CD1c-positive myeloid dendritic cell (primary cell): Measurements from ENCODE around the gene PRKG2.

Experiments
- DNase-seq: peaks from one replicate; pipeline ENCODE4 v3.0.0-alpha.2; 2016; ENCODE audit errors: extremely low spot score

The PRKG2 gene

DNA sequence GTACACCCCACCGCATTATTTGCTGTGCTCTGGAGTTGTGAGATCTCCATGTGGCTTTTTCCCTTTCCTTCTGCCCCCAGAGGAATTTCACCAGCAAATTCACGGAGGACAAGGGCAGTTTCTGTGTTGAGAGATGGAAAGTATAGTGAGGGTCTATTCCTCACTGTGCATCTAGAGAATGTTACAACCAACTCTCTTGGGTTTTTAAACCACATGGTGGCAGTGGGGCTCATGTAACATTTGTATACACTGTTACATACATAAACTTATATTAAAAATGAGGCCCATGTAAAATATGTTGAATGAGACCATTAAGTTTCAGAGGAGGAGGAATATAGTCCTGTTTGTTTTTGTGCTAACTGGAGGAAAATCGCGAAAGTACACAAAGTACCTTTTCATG lies 909 bp upstream of the PRKG2 start:
- DNase-seq: no peak

DNA sequence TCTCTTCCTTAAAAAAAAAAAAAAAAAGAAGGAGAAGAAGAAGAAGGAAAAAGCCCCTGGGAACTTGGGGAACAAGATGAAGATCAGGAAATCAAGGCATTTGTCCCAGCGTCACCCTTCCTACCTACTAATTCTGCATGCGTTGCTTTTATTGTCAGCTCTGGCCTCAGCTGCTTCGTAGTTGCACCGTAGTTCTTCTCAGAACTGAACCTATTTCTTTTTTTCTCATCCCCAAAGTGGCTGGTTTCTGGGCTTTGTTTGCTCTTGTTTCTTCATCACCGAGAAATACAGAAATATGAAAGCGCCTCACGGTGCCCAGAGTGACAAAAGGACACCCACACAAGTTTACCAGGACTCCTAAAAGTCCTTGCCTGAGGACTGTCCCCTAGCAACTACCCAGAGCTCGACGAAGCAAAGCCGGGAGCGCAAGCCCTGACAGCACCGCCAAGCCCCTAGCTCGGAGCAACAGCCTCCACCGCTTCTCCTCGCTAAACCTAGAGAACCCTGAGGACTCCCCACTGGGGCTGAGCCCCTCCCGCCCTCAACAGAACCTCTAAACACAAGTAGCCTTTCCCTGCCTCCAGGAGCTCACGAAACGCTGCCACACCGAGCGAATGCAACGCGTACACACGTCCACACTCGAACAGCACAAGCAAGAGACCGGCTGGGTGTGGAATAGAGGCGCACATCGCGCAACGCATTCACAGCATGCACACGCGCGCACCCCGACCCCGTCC lies 710 bp downstream of the PRKG2 start:
- no peak for DNase-seq

DNA sequence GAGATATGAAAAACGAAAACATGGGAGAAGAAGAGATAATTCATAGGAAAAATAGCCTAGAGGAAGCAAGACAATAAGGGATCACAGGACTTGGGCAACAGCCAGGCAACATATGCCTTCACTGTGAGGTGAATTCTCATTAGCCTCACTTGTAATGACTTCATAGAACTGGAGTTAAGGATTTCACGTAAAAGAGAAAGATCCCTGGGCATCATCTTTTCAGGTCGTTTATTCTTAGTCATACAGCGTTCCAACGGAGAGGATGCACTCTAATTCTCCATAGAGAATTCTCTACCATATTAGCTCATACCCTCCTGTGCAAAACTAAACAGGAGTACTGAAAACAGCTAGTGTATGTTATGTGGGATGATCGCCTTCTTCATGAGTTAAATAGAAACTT lies 1.4 kb downstream of the PRKG2 start:
- no peak for DNase-seq

DNA sequence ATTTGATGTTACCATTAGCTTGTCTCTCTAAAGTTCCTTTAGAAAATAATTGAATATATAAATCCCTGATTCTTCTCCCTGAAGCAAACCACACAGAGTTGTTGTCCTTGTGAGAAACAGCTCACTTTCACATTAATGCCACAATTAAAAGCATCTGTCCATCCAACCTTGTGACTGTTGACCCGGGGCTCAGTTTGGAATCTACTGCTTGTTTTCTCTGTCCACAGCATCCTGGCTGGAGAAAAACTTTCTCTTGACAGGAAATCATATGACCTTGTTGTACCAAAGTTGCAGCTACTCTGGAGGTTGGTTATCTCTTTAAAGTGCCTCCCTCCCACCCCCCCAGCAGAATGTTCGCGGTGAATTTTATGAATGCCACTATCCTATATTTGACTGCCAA lies 3.1 kb downstream of the PRKG2 start:
- DNase-seq: no peak

DNA sequence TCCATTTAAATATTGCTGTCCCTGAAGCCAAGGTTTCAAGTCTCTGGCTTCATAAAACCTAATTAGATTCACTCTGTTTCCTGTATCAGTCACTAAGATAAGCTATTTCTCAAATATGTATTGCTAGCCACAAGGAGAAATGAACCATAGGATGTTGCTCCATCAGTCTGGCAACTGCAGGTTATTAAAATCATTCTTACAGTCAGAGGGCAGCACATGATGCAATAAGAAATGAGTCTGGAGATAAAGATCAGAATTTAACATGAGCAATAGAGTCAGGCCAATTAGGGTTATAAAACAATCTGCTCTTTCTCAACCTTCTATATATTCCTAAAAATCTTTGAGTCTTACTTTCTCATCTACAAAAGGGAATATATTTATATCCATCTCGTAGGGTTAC lies 7.2 kb downstream of the PRKG2 start:
- no peak for DNase-seq

DNA sequence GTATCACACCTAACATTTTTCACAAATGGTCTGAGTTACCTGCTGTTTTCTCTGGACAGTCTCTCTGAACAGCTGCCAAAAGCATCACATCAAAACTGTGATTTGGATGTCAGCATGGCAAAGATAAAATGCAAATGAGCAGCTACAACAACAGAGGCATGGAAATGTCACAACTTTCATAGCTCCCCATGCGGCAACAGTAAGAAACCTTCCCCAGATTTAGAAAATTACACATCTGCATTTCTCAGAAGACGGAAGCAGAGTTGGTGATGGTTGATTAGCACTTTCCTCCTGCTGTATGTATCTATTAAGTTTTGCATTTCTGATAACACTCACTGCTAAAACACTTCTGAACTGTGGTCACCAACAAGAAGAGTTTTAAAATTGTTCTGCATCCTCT lies 9.7 kb downstream of the PRKG2 start:
- DNase-seq: no peak

DNA sequence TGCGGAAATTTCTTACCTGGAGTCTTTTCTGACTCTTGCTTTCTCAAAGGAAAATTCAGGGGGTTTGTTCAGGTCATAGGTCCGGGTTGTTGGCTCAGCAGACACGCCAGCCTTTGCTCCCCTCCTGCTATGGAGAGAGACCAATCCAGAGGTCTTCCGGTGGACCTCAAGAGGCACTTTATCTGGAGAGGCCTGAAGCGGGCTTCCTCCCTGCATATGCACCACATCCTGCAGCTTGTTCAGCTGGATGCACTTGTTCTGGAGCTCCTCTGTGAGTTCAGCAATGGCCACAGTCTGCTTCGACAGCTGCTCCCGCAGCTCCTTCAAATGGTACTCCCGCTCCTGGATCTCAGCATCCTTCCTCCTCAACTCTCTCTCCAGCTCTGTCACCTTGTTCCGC lies 10.5 kb downstream of the PRKG2 start:
- DNase-seq: no peak

DNA sequence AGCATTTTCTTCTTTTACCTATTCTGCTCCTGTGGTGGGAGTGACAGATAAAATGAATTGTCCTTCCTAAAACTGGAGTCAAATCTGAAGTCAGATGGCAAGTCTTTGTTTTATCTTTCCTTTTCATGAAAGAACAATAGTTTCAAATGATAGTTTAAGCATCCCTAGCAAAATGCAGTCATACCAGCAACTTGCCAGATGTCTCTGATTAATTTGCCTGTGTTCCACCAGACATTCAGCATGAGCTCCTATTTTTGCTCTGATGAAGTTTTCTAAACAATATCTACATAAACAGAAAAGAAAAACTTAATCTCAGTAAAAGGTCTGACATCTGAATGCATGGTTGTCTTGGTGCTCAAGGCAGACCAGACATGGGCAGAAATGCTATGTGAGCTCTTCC lies 15.2 kb downstream of the PRKG2 start:
- no peak for DNase-seq

DNA sequence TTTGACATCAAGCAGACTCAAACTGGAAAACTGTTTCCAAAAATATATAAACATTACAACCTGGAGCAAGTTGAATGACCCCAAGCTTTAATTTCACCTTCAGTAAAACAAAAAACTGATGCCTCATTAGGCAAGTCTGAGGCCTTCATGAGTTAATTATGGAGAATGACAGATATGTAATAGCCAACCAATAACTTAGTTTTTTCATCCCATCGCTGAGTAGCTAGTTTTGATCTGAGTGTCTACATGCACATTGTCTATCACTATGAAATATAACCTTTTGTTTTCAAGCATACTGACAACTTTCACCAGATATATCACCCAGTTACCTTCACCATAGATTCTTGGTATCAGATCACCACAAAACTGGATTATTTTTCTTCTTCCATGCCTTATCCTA lies 16.4 kb downstream of the PRKG2 start:
- no peak for DNase-seq

DNA sequence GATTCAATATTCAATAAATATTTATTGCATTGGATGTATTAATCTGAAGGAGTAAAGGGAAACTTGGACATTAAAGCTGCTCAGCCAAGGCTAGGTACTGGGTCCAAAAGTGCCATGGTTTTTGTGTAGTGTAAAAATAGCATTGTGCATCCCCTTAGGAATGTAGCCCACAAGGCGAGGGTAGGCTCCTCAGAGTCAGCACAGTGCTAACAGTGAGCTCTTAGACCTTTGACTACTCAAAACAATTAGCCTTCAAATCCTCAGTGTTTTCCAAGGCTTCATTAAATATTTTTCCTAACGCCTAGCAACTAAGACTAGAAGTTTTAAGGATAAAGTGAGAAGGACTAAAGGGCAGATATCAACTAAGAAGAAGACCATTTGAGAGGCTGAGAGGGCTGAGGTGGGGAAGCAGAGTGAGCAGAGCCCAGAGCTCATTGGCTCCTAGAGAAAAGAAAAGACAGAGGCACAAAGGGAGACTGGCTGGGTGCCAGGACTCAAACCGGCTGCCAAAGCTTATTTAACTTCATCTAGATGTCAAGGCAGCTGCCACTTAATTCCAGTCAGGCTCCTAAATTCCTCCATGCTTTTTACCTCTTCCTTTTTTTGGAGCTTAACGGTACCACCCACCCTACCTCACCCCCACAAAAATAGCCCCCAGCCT lies 17.0 kb downstream of the PRKG2 start:
- DNase-seq: no peak

DNA sequence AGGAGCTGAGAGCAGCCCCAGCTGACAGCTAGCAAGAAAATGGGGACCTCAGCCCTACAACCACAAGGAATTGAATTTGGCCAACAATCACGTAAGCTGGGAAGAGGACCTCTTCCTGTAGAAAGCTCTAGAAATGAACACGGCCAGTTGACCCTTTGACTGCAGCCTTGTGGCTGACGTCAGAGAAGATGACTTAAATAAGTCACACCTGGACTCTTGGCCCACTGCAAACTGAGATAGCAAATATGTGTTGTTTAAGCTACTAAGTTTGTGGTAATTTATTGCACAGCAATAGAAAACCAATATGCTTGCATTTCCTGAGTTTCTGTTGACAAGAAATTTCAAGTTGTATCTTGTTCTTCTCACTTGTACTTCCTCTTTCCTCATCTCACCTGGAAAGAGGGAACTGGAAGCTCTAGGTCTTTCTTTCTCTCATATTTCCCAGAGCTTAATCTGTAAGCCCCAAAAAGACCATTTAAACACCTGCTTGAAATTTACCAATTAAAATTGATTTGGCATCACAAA lies 18.8 kb downstream of the PRKG2 start:
- DNase-seq: no peak

DNA sequence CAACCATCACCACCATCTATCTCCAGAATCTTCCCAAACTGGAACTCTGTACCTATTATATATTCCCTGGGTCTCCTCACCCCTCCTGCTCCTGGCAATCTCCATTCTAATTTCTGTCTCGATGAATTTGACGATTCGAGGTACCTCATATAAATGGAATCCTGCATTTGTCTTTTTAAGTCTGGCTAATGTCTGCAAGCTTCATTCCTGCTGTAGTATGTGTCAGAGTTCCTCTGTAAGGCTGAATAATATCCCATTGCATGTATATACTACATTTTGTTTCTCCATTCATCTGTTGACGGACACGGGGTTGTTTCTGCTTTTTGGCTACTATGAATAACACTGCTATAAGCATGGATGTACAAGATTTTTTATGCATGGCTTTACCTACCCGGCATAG lies 19.5 kb downstream of the PRKG2 start:
- no peak for DNase-seq

DNA sequence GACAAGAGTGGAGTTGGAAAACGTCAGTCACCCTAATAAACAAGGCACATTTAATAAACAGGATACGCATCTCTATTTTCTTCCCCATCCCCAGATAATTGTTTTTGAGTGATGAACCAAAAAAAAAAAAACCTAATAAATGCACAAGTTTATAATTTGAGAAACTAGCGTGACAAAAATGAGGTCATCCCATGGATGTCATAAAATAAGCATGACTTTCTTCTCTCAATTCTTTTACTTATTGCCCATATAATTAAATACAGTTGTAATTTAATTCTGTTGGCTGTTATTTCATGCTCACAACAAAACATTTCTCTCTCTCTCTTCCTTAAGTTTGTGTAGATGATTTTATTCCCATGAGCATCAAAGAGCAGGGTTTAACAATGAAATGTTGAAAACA lies 20.7 kb downstream of the PRKG2 start:
- no peak for DNase-seq

DNA sequence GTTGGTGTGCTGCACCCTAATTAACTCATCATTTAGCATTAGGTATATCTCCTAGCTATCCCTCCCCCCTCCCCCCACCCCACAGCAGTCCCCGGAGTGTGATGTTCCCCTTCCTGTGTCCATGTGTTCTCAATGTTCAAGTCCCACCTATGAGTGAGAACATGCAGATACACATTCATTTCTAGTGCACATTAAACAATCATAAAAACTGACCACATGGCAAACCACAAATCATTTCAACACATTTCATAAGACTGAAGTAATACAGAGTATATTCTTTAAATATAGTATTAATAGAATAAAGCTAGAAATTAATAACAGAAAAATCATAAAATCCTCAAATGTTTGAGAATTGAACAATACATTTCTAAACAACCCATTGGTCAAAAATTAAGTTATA lies 34.1 kb downstream of the PRKG2 start:
- no peak for DNase-seq

DNA sequence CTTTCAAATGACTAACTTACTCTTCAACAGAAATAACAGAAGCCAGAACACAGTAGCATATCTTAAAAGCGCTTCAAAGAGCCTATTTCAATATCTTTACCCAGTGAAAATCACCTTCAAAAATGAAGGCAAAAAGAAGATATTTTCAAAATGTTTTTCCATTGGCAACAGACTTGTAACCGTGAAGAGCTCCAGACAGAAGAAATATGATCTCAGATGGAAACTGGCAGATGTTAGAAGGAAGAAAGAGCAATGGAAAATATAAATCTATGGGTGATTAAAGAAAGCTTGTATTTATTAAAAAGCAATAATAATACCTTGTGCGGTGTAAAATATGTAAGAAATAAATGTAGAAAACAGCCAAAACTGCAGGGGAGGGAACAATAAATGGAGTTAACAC lies 35.7 kb downstream of the PRKG2 start:
- no peak for DNase-seq

DNA sequence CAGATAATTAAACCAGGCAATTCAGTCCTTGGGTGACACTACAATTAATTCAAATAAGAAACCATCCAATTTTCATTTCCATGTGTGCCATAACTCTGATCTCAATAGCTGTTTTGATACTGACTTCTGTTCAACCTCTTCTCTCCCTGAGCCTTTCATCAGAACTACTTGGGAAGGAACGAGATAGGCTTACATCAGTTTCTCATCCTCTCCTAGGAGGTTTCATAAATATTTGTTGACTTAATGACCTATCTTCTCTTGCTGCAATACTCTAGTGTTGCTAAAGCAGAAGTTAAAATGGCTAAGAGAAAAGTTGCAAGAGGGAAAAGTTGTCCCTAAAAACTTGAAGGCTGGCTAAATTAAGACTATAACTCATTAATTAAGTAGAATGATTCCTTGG lies 41.8 kb downstream of the PRKG2 start:
- no peak for DNase-seq

DNA sequence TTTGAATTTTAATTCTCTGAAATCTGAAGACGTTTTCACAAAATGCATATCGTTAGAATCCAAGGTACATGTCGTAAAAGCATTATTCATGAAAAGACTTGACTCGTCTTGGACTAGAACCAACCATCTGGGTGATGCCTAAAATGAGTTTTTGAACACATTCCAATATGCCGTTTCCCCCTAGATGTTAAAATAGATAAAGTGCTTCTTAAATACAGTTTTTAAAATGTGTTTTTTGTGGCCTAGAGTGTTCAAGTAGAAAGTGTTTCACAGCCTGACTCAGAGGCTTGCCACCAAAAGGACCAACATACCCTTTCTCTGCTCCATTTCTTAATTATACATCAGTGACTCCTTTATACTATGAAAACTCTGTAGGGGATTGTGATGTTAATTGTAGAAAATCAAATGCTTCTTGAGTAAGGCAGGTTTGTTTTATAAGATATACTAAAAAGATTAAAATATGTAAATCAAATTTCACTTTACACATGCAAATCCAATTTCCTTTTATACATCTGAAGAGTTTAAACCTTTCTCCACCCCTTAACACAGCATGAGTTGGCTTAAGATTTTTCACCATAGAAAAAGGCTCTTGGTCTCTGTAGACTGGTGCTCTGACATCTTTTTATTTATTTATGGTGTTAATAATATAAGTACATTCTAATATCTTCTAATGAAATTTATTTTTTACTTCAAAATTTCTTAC lies 48.4 kb downstream of the PRKG2 start:
- no peak for DNase-seq

DNA sequence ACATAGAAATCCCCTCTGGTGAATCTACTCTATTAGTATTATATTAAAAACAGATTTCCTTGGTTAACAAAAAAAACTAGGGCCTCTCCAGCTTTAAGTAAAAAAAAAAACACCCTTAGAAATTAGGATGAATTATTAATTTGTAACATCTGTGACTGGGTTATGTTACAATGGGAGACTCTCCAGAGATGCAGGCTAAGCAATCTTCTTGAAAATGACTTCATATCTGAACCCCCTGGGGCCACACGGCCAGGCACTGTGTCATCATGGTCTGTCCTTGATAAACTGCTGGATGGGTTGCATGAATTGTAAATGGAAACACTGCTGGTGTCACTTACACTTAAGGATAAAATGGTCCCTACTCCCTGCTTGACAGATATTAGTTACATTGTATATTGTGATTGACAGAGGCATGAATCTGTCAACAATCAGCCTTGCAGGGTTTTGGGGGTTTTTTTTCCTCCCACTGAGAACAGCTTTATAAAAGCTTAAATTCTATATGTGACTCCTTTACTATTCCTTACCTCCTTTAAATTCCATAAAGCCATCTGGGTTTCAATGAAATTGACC lies 49.1 kb downstream of the PRKG2 start:
- no peak for DNase-seq

DNA sequence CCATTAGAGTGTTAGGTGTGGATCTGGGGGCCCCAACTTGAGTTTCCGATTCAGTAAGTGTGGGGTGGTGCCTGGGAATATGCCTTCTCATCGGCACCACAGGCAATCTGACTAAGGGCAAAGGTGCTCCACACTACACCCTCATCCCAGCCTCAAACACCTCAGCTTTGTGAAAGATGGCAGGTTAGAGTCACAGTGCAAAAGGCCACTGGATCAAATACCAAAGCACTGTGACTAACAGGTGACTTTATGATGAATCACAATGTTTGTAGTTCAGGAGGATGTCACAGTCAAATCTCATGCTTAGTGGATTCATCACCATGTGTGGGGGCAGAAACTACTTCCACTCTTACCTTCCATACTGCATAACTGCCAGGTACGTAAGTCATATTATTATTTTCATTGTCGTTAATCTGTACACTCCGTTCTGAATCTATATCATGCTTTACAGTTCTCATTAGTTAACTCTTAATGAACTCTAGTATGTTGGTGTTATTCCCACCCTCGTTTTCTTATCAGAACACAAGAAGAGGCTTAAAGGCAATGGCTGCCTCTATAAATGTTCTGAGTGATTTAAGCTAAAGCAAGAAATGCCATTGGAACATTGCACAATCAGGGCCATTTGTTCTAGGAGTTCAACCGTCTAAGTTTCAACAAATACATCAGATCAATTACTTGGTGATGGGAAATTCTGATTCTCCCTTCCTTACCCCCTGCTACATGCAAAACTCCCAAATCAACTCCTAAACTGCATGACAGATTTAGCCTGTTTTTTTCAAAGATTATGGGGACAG lies 50.2 kb downstream of the PRKG2 start:
- no peak for DNase-seq

DNA sequence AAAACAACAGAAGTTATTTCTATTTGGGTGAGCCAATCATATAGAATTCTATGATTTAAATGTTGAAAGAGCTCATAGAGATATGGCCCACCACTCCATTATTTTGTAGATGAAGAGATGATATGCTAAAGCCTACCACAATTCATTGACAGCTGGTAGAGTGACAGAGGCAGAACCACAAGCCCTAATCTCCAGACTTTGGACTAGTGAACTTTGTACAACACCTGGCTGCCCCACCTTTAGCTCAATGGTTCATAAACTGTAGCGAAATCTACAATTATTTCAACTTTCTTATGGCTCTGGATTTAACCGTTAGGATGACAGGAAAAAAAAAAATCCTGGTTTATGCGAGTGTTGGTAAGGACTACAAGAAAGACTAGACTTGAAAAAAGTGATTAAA lies 50.9 kb downstream of the PRKG2 start:
- DNase-seq: no peak

DNA sequence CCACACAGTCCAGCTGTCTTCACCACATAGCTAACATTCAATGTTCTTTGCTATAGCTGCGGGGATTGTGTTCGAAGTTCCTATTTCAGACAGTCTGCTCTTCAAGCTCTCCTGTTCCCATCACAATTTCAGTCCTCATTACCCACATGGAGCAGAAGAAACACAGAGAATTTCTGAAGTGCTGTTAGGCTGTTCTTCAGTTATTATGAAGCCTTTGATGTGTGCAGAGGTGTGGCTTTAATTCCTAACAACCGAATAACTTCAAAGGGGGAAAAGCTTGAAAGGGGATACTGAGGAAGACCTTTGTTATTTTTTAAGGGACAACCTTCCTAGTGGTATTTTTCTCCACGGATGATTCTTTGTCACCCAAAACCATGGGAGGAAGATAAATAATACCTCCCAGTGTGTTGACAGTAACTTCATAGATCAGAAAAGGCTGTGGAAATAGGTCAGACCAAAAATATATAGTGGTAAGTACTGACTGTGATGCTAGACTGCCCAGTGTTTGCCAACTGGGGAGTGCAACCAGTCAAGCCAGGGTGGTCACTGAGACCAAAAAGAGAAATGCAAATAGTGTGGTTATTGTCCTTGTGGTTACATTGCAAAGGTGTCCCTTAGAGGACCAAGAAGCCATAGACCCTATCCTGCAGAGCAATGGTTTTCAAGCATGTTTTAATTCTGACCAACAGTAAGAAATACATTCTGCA lies 52.1 kb downstream of the PRKG2 start:
- DNase-seq: no peak
